DOHH2 (cell line): Measurements from ENCODE around the gene SPPL2B.

ENCODE experiments used
- EZH2phosphoT487 ChIP-seq: fragments of 200-600 bp; sonication (generic); IDR thresholded peaks from 2 replicates; pipeline ENCODE4 v1.6.1; 2017; ENCODE audit warnings: borderline replicate concordance, mild to moderate bottlenecking, antibody characterized with exemption, low read length, moderate library complexity, mixed read lengths
- TF ChIP-seq, protein P1 (sequence below): fragments of 200-600 bp; sonication (generic); IDR thresholded peaks from one replicate; pipeline ENCODE4 v1.5.1; 2014; ENCODE audit warnings: antibody characterized with exemption, mild to moderate bottlenecking, low read depth, low read length; ENCODE audit not compliant: poor library complexity, severe bottlenecking

DNA sequence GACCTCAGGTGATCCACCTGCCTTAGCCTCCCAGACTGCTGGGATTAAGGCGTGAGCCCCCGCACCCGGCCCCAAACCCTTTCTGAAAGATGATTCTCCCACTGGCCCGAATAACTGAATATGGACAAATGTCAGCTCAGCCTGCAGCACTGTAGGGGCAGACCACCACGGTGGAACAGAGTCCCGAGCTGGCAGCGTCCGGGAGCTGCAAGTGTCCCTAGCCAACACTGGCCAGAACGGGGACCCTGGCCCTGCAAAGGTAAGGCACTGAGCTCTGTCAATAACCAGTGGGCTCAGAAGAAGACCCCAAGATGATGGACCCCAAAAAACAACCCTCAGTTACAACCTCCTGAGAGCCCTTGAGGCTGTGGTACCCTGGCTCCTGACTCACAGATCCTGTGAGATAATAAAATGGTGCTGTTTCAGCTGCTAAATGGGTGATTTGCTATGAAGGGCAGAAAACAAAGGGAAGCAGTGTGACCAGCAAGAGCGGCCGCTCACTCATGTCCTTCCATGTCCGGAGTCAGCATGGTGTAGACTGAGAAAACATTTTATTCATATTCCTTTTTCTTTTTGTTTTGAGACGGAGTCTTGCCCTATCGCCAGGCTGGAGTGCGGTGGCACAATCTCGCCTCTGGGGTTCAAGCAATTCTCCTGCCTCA is 1.7 kb upstream of the SPPL2B start:
- TF ChIP-seq, protein P1, sequence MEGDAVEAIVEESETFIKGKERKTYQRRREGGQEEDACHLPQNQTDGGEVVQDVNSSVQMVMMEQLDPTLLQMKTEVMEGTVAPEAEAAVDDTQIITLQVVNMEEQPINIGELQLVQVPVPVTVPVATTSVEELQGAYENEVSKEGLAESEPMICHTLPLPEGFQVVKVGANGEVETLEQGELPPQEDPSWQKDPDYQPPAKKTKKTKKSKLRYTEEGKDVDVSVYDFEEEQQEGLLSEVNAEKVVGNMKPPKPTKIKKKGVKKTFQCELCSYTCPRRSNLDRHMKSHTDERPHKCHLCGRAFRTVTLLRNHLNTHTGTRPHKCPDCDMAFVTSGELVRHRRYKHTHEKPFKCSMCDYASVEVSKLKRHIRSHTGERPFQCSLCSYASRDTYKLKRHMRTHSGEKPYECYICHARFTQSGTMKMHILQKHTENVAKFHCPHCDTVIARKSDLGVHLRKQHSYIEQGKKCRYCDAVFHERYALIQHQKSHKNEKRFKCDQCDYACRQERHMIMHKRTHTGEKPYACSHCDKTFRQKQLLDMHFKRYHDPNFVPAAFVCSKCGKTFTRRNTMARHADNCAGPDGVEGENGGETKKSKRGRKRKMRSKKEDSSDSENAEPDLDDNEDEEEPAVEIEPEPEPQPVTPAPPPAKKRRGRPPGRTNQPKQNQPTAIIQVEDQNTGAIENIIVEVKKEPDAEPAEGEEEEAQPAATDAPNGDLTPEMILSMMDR = no peak
- TF ChIP-seq EZH2phosphoT487 = no peak
